Thoracic aorta (tissue), 2 donors: ENCODE results near the gene CHST11. TPM values are rescaled to one million over a fixed set of nuclear protein-coding genes. Genes with fewer than 3 reads are reported as not detected.

ENCODE experiments used
- ATAC-seq: fragments of 150-250 bp; one replicate; pipeline ENCODE4 v1.8.0; 2017; ENCODE audit warnings: low read depth; ENCODE audit not compliant: insufficient number of reproducible peaks, low FRiP score
- DNase-seq: peaks from one replicate; pipeline ENCODE4 v3.0.0-alpha.2; 2020; ENCODE audit warnings: low spot score
- H3K27ac ChIP-seq, 2 donors: fragments of 200-600 bp; sonication (generic); 1 replicate in 1 of 2; 2 replicates in 1 of 2; pipeline ENCODE4 v1.5.1; 2016; ENCODE audit warnings: mild to moderate bottlenecking in 2 of 2, moderate library complexity in 2 of 2
- H3K27me3 ChIP-seq: fragments of 200-600 bp; sonication (generic); replicated peaks from 2 replicates; pipeline ENCODE4 v1.6.0; 2016; ENCODE audit warnings: mild to moderate bottlenecking; ENCODE audit not compliant: insufficient read depth
- H3K36me3 ChIP-seq: fragments of 200-600 bp; sonication (generic); one replicate; pipeline ENCODE4 v1.5.1; 2016
- H3K4me1 ChIP-seq, 2 donors: fragments of 200-600 bp; sonication (generic); 1 replicate in 1 of 2; 2 replicates in 1 of 2; pipeline versions ENCODE4 v1.5.1 to v1.6.0; 2016; ENCODE audit warnings: low read depth in 2 of 2, mild to moderate bottlenecking in 1 of 2; ENCODE audit not compliant: control insufficient read depth in 1 of 2
- H3K4me3 ChIP-seq: fragments of 200-600 bp; sonication (generic); 2 replicates; pipeline ENCODE4 v1.5.1; 2016; ENCODE audit warnings: mild to moderate bottlenecking
- H3K9me3 ChIP-seq: fragments of 200-600 bp; sonication (generic); 2 replicates; pipeline ENCODE4 v1.5.1; 2016
- total RNA-seq, 2 donors: library from RNA; depleted of rRNA; stranded (reverse); fragments of >200 nt; gene quantifications; one replicate each; pipeline versions ENCODE4 v1.1.0 to v1.2.3, GENCODE V29; 2016
- TF ChIP-seq, protein P1 (sequence below): fragments of 200-600 bp; sonication (generic); IDR thresholded peaks from one replicate; pipeline ENCODE4 v1.5.1; 2019; ENCODE audit warnings: antibody characterized with exemption

Gene CHST11
- total RNA-seq, 2 donors from 2014 or later: 41.9 to 79.3 TPM

DNA sequence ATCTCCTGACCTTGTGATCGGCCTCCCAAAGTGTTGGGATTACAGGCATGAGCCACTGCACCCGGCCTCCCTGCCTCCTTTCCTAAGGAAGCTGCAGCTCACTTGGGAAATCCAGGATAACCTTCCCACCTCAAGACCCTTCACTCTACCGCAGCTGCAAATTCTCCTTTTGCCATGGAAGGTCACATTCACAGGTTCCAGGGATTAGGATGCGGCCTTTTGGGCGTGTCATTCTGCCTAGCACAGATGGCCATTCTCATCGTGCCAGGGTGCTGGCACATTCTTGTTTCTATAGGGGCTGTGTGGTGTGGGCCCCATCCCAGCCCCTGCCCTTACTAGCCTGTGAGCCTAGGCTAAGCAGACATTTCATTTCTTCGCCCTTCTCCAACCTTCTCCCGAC is 219.9 kb downstream of the CHST11 start:
- H3K27ac ChIP-seq: no peak overlapping the region
- H3K9me3 ChIP-seq: no peaks in the 10 kb centered on the region
- no peak overlapping the region for H3K4me3 ChIP-seq
- H3K27me3 ChIP-seq: no peaks in the 10 kb centered on the region
- peaks cover 25 to 28% of the 10 kb centered on the region in 2 donors for H3K4me1 ChIP-seq
- no peak for ATAC-seq
- DNase-seq: no peak
- H3K36me3 ChIP-seq: no peaks in the 10 kb centered on the region
- TF ChIP-seq, protein P1, sequence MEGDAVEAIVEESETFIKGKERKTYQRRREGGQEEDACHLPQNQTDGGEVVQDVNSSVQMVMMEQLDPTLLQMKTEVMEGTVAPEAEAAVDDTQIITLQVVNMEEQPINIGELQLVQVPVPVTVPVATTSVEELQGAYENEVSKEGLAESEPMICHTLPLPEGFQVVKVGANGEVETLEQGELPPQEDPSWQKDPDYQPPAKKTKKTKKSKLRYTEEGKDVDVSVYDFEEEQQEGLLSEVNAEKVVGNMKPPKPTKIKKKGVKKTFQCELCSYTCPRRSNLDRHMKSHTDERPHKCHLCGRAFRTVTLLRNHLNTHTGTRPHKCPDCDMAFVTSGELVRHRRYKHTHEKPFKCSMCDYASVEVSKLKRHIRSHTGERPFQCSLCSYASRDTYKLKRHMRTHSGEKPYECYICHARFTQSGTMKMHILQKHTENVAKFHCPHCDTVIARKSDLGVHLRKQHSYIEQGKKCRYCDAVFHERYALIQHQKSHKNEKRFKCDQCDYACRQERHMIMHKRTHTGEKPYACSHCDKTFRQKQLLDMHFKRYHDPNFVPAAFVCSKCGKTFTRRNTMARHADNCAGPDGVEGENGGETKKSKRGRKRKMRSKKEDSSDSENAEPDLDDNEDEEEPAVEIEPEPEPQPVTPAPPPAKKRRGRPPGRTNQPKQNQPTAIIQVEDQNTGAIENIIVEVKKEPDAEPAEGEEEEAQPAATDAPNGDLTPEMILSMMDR: no peak

DNA sequence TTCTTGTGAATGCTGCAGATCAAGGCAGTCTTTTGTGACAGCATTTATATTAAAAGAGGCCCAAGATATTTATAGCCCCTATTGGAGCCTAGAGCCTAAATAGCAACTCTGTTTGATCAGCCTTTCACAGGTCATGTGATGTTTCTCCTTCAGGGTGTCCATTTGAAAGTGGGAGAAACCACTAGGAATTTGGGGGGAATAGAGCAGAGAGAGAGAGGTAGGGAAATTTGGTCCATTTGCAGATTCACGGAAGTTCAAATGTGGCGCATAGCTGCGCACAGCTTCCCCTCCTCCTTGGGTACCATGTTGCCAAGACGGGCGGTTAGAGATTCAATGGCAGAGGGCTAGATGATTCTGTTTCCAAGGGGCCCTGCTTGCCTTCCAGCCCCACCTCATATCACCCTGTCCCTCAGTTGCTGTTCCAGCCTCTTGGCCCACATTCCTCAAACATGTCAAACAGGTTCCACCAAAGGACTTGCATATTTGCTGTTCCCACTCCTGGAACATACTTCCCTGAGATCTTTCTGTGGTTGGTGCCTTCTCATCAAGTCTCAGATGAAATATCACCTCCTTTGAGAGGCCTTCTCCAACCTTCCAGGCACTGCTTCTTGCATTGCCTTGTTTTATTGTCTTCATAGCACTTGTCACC is 220.8 kb downstream of the CHST11 start:
- no peaks in the 10 kb centered on the region for H3K36me3 ChIP-seq
- no peak for ATAC-seq

DNA sequence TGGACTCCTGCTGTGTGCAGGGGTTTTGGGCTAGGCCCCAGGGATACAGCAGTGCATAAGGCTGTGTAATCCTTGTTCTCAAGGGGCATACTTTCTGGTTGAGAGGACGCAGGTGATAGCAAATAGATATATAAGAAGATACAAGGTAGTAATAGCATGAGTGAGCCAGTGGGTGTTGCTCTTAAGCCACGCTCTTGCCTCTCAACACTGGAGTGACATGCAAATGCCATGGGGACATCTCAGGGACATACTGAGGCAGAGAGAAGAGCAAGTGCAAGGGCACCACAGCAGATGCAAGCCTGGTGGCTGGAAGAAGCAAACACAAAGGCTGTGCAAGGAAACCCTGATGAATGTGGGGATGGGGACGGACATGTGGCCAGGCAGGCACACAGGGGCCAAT is 223.3 kb downstream of the CHST11 start:
- Histone ChIP-seq H3K4me1 (peaks cover 5 to 22% of the 10 kb centered on the region in 2 donors), H3K9me3 (no peaks in the 10 kb centered on the region), H3K4me3 (no peak overlapping the region), H3K27me3 (no peaks in the 10 kb centered on the region), H3K27ac (no peak overlapping the region), H3K36me3 (no peaks in the 10 kb centered on the region)
- TF ChIP-seq, protein P1: no peak
- ATAC-seq: no peak
- DNase-seq: no peak

More for the DNA sequence above, 220.8 kb downstream of the CHST11 start:
- H3K27me3 ChIP-seq: no peaks in the 10 kb centered on the region
- no peak for DNase-seq
- H3K4me1 ChIP-seq: peaks cover 16 to 22% of the 10 kb centered on the region in 2 donors
- TF ChIP-seq, protein P1: no peak
- no peaks in the 10 kb centered on the region for H3K9me3 ChIP-seq
- no peak overlapping the region for H3K4me3 ChIP-seq
- H3K27ac ChIP-seq: no peak overlapping the region

DNA sequence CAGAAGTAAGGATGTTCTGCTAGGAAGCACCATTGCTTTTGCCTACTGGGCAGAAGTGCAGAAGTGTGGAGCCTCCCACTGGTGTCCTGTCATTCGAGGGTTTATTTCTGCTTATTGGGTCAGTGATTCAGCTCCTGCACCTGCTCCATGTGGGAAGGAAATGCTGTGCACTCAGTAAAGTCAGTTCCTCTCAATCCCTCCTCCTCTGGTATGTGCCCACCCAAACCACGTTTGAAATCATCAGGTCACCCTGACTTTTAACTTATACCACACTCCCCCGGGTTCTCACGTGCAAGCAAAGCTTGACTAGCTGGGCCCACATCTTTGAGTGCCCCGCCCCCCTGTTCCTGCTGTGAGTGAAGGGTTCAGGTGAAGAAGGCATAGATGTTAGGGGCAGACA is 223.7 kb downstream of the CHST11 start:
- TF ChIP-seq, protein P1: no peak
- no peak for ATAC-seq
- no peak for DNase-seq
- Histone ChIP-seq H3K27me3 (no peaks in the 10 kb centered on the region), H3K27ac (no peak overlapping the region), H3K36me3 (no peaks in the 10 kb centered on the region), H3K4me3 (no peak overlapping the region), H3K4me1 (peaks cover 9 to 26% of the 10 kb centered on the region in 2 donors), H3K9me3 (no peaks in the 10 kb centered on the region)

DNA sequence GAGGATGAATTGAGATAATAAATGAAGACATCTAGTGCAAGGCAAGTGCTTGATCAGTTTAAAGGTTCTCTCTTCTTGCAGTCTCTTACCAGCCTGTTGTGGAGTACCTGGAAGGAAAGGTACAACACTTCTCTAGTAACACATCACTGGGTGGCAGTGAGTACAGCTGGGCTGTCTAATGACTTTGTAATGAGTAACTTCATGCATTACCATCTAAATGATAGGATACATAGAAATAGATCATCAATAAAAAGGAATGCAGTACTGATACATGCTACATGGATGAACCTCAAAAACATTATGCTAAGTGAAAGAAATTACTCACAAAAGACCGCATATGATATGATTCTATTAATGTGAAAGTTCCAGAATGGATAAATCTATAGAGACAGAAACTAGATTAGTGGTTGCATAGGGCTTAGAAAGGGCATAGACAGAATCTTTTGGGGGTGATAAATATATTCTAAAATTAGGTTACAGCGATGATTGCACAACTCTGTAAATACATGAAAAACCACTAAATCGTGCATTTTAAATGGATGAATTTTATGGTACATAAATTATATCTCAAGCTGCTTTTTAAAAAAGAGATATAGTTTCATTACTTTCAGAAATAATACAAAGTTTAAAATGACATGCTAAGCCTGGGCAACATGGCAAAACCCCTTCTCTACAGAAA is 224.4 kb downstream of the CHST11 start:
- no peaks in the 10 kb centered on the region for H3K9me3 ChIP-seq
- DNase-seq (no peak), ATAC-seq (no peak)
- H3K27ac ChIP-seq: no peak overlapping the region
- TF ChIP-seq, protein P1: no peak
- no peaks in the 10 kb centered on the region for H3K36me3 ChIP-seq
- H3K4me1 ChIP-seq: peaks cover 15 to 33% of the 10 kb centered on the region in 2 donors
- no peaks in the 10 kb centered on the region for H3K27me3 ChIP-seq
- no peak overlapping the region for H3K4me3 ChIP-seq
